Adipocyte (in vitro differentiated cells): Measurements from ENCODE around the gene ANKRD55.

Source experiments
- DNase-seq: peaks from one replicate; pipeline ENCODE4 v3.0.0-alpha.2; 2015; ENCODE audit warnings: low read depth
- H3K27me3 ChIP-seq: replicated peaks from 2 replicates; pipeline ENCODE4 v1.7.0; 2013; ENCODE audit warnings: mild to moderate bottlenecking, low read length, moderate library complexity; ENCODE audit not compliant: control insufficient read depth, insufficient read depth
- H3K36me3 ChIP-seq: 2 replicates; pipeline ENCODE4 v1.7.0; 2013; ENCODE audit warnings: low read length, mild to moderate bottlenecking, moderate library complexity; ENCODE audit not compliant: control insufficient read depth, insufficient read depth, severe bottlenecking
- H3K4me1 ChIP-seq: 2 replicates; pipeline ENCODE4 v1.7.0; 2013; ENCODE audit warnings: mild to moderate bottlenecking, low read length, moderate library complexity; ENCODE audit not compliant: control insufficient read depth, insufficient read depth
- H3K4me3 ChIP-seq: 2 replicates; pipeline ENCODE4 v1.7.0; 2013; ENCODE audit warnings: mild to moderate bottlenecking, low read length, moderate library complexity
- H3K9ac ChIP-seq: 2 replicates; pipeline ENCODE4 v1.7.0; 2013; ENCODE audit warnings: mild to moderate bottlenecking, low read length, moderate library complexity
- H3K9me3 ChIP-seq: 2 replicates; pipeline ENCODE4 v1.7.0; 2013; ENCODE audit warnings: mild to moderate bottlenecking, low read length, moderate library complexity; ENCODE audit not compliant: control insufficient read depth

ANKRD55 gene

DNA sequence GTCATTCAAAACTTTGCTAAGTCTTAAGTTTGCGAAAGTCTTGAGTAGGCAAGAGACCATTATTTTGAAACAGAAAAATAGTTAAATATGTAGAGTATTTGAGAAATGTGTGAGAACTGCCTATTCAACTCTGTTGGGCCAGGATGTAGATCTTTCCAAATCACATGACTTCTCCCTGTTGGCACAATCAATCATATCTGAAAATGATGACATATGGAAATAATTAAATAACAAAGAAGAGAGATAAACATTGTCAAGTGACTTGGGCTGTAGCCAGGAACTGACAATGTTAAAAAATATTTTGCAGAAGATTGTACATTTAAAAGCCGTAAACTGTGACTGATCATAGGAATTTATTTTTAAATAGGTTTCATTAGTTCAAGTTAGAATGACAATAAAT, 133.8 kb downstream of the ANKRD55 start:
- Histone ChIP-seq H3K27me3 (no peaks in the 10 kb centered on the region), H3K9ac (peak overlapping the region; percentile 65), H3K4me3 (peak overlapping the region; percentile 16), H3K36me3 (no peaks in the 10 kb centered on the region), H3K4me1 (peaks cover 25% of the 10 kb centered on the region), H3K9me3 (no peaks in the 10 kb centered on the region)
- DNase-seq, result peak; percentile 63

DNA sequence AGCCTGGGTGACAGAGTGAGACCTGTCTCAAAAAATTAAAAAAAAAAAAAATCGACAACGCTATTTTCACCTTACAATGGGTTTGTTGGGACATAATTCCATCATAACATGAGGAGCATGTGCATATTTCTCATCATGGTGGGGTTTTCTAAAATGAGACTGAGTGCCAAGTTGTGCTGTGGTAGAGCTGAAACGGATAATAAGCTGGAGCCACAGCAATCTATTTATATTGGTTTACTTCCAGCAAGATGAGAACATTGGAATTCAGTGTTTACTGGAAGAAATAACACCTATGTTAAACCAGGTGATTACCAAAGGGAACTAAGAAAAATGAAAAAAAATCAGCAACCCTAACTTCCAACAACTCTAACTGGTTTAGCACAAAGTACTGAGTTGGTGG, 136.1 kb downstream of the ANKRD55 start:
- Histone ChIP-seq H3K4me1 (peaks cover 25% of the 10 kb centered on the region), H3K9me3 (no peaks in the 10 kb centered on the region), H3K4me3 (no peak overlapping the region), H3K27me3 (no peaks in the 10 kb centered on the region), H3K9ac (no peak overlapping the region), H3K36me3 (no peaks in the 10 kb centered on the region)
- no peak for DNase-seq

DNA sequence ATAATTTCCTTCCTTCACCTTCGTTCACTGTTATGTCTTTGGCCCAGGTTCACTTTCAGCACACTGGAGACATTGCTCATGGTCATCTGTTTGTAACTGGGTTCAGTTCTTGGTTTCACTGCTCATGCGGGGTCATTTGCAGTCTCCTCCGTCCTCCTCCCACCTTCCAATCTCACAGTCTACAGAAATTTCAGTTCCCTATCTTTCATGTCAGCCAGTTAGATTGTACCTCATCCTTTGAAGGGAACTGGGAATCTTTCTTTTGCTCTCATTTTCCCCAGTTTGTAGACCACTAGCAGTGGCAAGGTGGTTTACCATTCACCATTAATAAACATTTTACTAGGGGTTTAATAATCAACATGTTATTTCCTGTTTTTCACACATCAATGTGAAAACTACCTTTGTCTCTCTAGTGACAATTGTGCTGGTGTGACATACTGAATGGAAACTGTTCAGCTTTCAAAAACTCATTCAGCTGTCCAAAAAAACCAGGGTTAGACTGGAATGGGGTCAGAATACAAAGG, 137.5 kb downstream of the ANKRD55 start:
- Histone ChIP-seq H3K4me1 (peaks cover 25% of the 10 kb centered on the region), H3K9me3 (no peaks in the 10 kb centered on the region), H3K9ac (no peak overlapping the region), H3K27me3 (no peaks in the 10 kb centered on the region), H3K4me3 (no peak overlapping the region), H3K36me3 (no peaks in the 10 kb centered on the region)
- no peak for DNase-seq

DNA sequence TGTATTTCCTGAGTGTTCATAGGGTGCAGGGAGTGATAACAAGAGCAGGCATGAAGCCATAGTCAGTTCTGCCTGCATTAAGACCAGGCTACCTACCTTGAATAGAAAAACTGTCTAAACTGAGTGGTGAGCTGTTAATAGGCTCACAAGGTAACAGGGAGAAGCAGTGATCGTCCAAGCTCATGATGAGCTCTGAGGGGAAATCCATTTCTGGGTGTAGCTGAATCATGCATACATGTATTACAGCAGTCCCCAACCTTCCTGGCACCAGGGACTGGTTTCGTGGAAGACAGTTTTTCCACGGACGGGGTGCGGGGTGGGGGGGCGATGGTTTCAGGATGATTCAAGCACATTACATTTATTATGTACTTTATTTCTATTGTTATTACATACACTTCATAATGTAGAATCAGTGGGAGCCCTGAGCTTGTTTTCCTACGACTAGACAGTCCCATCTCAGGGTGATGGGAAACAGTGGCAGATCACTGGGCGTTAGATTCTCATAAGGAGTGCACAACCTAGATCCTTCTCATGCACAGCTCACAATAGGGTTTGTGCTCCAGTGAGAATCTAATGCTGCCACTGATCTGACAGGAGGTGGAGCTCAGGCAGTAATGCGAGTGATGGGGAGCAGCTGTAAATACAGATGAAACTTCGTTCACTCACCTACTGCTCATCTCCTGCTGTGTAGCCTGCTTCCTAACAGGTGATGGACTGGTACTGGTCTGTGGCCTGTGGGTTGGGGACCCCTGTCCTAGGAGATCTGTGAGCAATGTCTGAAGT, 138.4 kb downstream of the ANKRD55 start:
- no peak overlapping the region for H3K4me3 ChIP-seq
- H3K4me1 ChIP-seq, result peaks cover 19% of the 10 kb centered on the region

DNA sequence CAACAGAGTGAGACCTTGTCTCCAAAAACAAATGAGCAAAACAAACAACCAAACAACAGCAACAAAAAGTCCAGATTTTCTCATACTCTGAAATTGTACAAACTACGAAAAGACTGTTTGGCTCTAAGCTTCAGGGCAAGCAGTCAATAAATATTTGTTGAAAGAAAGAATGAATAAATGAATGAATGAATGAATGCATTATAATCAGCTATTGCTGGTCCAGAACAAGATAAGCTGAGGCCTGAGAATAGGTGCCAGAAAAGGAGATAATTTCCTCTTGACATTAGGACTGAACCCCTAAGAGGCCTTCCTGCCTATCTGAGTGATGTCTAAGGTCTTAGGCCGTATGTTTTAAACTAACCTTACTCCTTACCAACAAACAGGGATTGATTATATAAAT, 139.2 kb downstream of the ANKRD55 start:
- H3K27me3 ChIP-seq, result no peaks in the 10 kb centered on the region
- no peak overlapping the region for H3K9ac ChIP-seq
- no peaks in the 10 kb centered on the region for H3K9me3 ChIP-seq
- DNase-seq, result no peak
- H3K36me3 ChIP-seq, result no peaks in the 10 kb centered on the region
- H3K4me1 ChIP-seq, result peaks cover 21% of the 10 kb centered on the region
- H3K4me3 ChIP-seq, result no peak overlapping the region

More for the DNA sequence above, 138.4 kb downstream of the ANKRD55 start:
- Histone ChIP-seq H3K9me3 (no peaks in the 10 kb centered on the region), H3K9ac (no peak overlapping the region), H3K36me3 (no peaks in the 10 kb centered on the region), H3K27me3 (no peaks in the 10 kb centered on the region)
- no peak for DNase-seq

DNA sequence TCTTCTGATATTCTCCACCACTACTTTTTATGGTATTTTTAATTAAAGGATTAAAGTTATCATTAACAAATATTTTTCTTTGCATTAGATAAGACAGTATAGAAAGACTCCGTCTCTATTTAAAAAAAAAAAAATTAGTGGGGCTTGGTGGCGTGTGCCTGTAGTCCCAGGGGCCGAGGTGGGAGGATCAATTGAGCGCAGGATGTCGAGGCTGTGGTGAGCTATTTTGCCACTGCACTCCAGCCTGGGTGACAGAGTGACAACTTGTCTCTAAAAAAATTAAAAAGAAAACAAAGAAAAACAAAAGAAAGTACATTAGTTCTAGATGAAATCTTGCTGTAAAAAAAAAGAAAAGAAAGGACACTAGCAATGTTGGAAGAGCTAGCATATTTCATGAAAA, 141.0 kb downstream of the ANKRD55 start:
- Histone ChIP-seq H3K4me1 (peaks cover 21% of the 10 kb centered on the region), H3K36me3 (no peaks in the 10 kb centered on the region), H3K27me3 (no peaks in the 10 kb centered on the region), H3K9me3 (no peaks in the 10 kb centered on the region), H3K4me3 (no peak overlapping the region), H3K9ac (no peak overlapping the region)
- DNase-seq, result no peak

DNA sequence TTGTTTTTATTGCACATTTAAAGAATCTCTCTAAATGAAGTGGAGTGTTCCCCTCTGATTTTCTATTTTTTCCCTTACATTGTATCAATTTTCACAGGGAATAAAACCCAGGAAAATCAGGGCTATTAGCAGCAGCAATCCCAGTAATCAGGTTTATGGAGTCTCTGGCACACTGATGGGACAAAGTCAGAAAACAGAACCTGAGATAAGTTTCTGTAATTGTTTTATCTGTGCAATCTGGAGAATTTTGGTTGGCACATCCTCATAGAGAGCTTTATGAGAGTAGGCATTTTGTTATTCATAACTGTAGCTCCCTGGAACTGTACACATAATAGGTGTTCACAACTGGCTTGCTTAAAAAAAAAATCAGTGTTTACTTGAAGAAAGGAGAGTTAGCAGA, 141.5 kb downstream of the ANKRD55 start:
- Histone ChIP-seq H3K4me3 (no peak overlapping the region), H3K9me3 (no peaks in the 10 kb centered on the region), H3K27me3 (no peaks in the 10 kb centered on the region), H3K4me1 (peaks cover 21% of the 10 kb centered on the region), H3K9ac (no peak overlapping the region), H3K36me3 (no peaks in the 10 kb centered on the region)
- no peak for DNase-seq

DNA sequence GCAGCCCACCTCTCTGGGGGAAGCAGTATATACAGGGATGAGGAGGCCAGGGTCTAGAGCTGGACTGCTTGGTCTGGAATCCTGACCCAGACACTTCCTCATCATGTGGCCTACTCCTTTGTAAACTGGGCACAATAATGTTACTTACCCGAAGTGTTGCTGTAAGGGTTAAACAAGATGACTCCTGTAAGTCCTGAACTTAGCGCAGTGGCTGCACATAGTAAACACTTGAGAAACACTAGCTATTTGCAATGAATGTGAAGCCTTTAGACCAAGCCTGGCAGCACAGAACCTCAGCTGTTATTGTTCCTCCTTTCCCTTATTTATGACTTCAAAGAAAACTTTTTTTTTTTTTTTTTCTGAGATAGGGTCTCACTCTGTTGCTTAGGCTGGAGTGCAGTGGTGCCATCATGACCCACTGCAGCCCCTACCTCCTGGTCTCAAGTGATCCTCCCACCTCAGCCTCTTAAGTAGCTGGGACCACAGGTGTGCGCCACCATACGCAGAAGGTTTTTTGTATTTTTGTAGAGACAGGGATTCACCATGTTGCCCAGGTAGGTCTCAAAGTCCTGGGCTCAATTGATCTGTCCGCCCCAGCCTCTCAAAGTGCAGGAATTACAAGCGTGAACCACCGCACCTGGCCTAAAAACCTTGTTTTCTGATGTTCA, 142.2 kb downstream of the ANKRD55 start:
- DNase-seq, result no peak
- no peak overlapping the region for H3K9ac ChIP-seq
- no peaks in the 10 kb centered on the region for H3K27me3 ChIP-seq
- H3K36me3 ChIP-seq, result no peaks in the 10 kb centered on the region
- H3K4me1 ChIP-seq, result peaks cover 21% of the 10 kb centered on the region
- no peaks in the 10 kb centered on the region for H3K9me3 ChIP-seq
- H3K4me3 ChIP-seq, result no peak overlapping the region

DNA sequence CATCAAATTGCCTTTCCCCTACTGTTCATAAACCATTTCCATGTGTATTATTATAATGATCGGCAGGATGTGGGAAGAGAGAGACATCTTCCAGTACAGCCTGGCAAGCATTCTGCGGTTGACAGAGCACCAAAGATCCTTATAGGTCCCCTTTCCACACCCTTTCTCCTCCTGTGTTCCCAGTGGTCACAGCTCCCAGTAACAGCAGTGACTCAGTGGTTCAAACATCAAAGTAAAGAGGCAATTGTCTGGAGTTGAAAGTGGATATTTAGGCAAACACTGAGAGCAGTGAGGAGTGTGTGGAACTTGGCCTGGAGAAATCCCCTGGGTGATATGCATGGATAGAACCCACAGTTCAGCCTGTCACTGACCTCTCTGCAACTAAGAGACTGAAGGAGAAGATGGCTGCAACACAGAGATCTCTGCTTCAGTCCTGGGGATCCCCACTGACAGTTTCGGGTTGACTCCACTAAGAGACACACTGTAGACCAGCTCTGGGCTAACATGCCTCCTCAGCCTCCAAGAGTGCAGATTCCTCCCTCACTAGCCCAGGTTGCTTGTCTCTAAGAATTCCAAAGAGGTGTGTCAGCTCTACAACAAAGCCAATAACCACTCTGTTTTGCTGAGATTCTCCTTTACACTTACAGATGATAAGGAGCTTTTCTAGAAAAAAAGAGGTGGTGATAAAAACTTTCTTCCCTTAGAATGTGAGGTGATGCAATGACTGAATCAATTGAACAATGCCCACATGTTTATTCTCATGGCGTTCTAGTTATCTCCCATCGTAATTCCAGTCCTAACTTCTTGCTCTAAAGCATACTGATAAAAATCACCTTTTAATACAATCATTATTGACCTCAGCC, 143.9 kb downstream of the ANKRD55 start:
- Histone ChIP-seq H3K9ac (peak overlapping the region; percentile 54), H3K4me1 (peaks cover 31% of the 10 kb centered on the region), H3K4me3 (peak overlapping the region; percentile 46), H3K36me3 (no peaks in the 10 kb centered on the region), H3K9me3 (no peaks in the 10 kb centered on the region), H3K27me3 (no peaks in the 10 kb centered on the region)
- DNase-seq, result peak; percentile 30

DNA sequence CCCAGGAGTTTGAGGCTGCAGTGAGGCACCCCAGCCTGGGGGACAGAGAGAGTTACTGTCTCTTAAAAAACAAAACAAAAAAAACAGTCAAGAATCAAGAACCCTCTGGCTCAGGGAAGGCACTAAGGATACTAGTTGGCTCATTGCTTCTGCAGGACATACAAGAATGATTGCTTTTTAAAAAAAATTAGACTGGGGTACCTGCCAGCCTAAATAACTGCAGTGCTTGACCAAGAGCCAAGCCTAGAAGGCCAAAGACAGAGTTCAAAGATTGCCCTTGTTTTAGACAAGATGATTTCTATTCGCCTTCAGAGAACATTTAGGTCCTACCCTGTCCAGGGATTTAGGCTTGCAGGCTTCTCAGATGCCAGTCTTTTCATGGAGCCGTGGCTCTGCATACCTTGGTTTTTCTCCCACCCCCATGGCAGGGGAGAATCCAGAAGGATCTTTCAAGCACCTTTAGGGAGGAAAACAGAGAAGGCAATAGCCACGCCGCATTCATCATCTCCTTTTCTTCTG, 144.6 kb downstream of the ANKRD55 start:
- Histone ChIP-seq H3K4me3 (peak overlapping the region; percentile 46), H3K36me3 (no peaks in the 10 kb centered on the region), H3K27me3 (no peaks in the 10 kb centered on the region), H3K4me1 (peaks cover 31% of the 10 kb centered on the region), H3K9ac (peak overlapping the region; percentile 54), H3K9me3 (no peaks in the 10 kb centered on the region)
- DNase-seq, result no peak

DNA sequence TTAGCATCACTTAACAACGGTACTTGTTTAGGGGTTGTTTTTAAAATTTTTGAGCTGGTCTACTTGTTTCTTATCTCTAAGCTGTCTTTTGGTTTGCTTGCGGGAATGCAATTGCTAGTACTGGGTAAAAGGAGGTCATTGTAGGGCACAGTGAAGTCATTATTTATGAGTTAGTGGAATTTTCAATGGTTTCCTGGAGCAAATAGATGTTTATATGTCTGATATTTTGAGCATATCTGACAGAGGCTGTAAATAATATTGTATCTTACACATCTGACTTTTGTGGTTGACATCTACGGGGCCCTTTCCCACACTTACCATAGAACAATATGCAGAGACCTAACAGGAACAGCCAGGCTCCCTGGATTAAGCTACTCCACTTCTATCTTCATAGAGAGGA, 147.9 kb downstream of the ANKRD55 start:
- Histone ChIP-seq H3K9ac (no peak overlapping the region), H3K4me1 (peaks cover 39% of the 10 kb centered on the region), H3K4me3 (no peak overlapping the region), H3K36me3 (no peaks in the 10 kb centered on the region), H3K9me3 (no peaks in the 10 kb centered on the region), H3K27me3 (no peaks in the 10 kb centered on the region)
- no peak for DNase-seq
